Measurements from ENCODE around the gene COL1A1. TPM values are rescaled to one million over a fixed set of nuclear protein-coding genes. Genes with fewer than 3 reads are reported as not detected.
A peak's percentile ranks its signal among the peaks of the same experiment; 100 is the strongest.

COL1A1 gene
- total and polyA plus RNA-seq, 2 experiments from 2014 or later = 1,063 to 6,071 TPM

- no peak for DNase-seq (ENCODE audit: low spot score)
- 95% methylated on average over 4 of the region's 4 CpGs for WGBS (ENCODE audit: low lambda C conversion rate, missing lambda C conversion rate)
- Histone ChIP-seq H4K20me1 (ENCODE audit: insufficient read depth, poor library complexity, severe bottlenecking) (no peaks in the 10 kb centered on the region), H3K27ac (no peak overlapping the region), H3K36me3 (replicated peaks; ENCODE audit: insufficient read depth, low read depth) (no peaks in the 10 kb centered on the region), H3K9me3 (ENCODE audit: low read depth) (no peaks in the 10 kb centered on the region), H3K4me2 (no peak overlapping the region), H3K9me2 (replicated peaks; ENCODE audit: insufficient read depth) (no peaks in the 10 kb centered on the region), H2AFZ (no peak overlapping the region), H3K4me3 (no peak overlapping the region), H3K79me2 (no peaks in the 10 kb centered on the region), H3K27me3 (no peaks in the 10 kb centered on the region), H3K4me1 (ENCODE audit: insufficient read depth) (peaks cover 38% of the 10 kb centered on the region)
- no peak for TF ChIP-seq CTCF (IDR thresholded peaks at IDR 0.05; ENCODE audit: poor library complexity)
- no peak for TF ChIP-seq EZH2phosphoT487 (IDR thresholded peaks at IDR 0.05; ENCODE audit: low read depth, severe bottlenecking, unreplicated experiment)
- no peak for TF ChIP-seq EZH2 (IDR thresholded peaks at IDR 0.05; ENCODE audit: borderline replicate concordance)
These were observed 21.3 kb downstream of the COL1A1 start for GRCh38 chr17:50180111-50180510.

- Histone ChIP-seq H4K20me1 (ENCODE audit: insufficient read depth, poor library complexity, severe bottlenecking) (no peaks in the 10 kb centered on the region), H3K4me1 (ENCODE audit: insufficient read depth) (peaks cover 39% of the 10 kb centered on the region), H3K4me3 (no peak overlapping the region), H3K27ac (peak overlapping the region; percentile 93), H3K36me3 (replicated peaks; ENCODE audit: insufficient read depth, low read depth) (no peaks in the 10 kb centered on the region), H3K27me3 (no peaks in the 10 kb centered on the region), H3K9me3 (ENCODE audit: low read depth) (no peaks in the 10 kb centered on the region), H2AFZ (no peak overlapping the region), H3K4me2 (peak overlapping the region; percentile 50), H3K79me2 (no peaks in the 10 kb centered on the region), H3K9me2 (replicated peaks; ENCODE audit: insufficient read depth) (no peaks in the 10 kb centered on the region)
- peak; percentile 91 for DNase-seq (ENCODE audit: low spot score)
- 5% methylated on average over 20 of the region's 22 CpGs for WGBS (ENCODE audit: low lambda C conversion rate, missing lambda C conversion rate)
- TF ChIP-seq CTCF (IDR thresholded peaks at IDR 0.05; ENCODE audit: poor library complexity) (peak; percentile 55), EZH2 (IDR thresholded peaks at IDR 0.05; ENCODE audit: borderline replicate concordance) (no peak), EZH2phosphoT487 (IDR thresholded peaks at IDR 0.05; ENCODE audit: low read depth, severe bottlenecking, unreplicated experiment) (no peak)
These were observed 23.2 kb downstream of the COL1A1 start for GRCh38 chr17:50177983-50178834.

- Histone ChIP-seq H3K9me3 (ENCODE audit: low read depth) (no peaks in the 10 kb centered on the region), H3K36me3 (replicated peaks; ENCODE audit: insufficient read depth, low read depth) (no peaks in the 10 kb centered on the region), H3K4me1 (ENCODE audit: insufficient read depth) (peaks cover 47% of the 10 kb centered on the region), H4K20me1 (ENCODE audit: insufficient read depth, poor library complexity, severe bottlenecking) (no peaks in the 10 kb centered on the region), H2AFZ (no peak overlapping the region), H3K4me3 (no peak overlapping the region), H3K79me2 (no peaks in the 10 kb centered on the region), H3K4me2 (peak overlapping the region; percentile 50), H3K27ac (peak overlapping the region; percentile 93), H3K27me3 (no peaks in the 10 kb centered on the region), H3K9me2 (replicated peaks; ENCODE audit: insufficient read depth) (no peaks in the 10 kb centered on the region)
- TF ChIP-seq EZH2 (IDR thresholded peaks at IDR 0.05; ENCODE audit: borderline replicate concordance) (no peak), EZH2phosphoT487 (IDR thresholded peaks at IDR 0.05; ENCODE audit: low read depth, severe bottlenecking, unreplicated experiment) (no peak), CTCF (IDR thresholded peaks at IDR 0.05; ENCODE audit: poor library complexity) (no peak)
- DNase-seq (ENCODE audit: low spot score) = no peak
- 90% methylated on average over 10 of the region's 10 CpGs for WGBS (ENCODE audit: low lambda C conversion rate, missing lambda C conversion rate)
These were observed 24.0 kb downstream of the COL1A1 start for GRCh38 chr17:50177476-50177875.

Measured in hepatocyte (in vitro differentiated cells).